NB4 (cell line): Measurements from ENCODE around the gene RNF6.

Source experiments
- DNase-seq: peaks from one replicate; pipeline ENCODE4 v3.0.0; 2010; ENCODE audit warnings: low read depth
- H3K4me3 ChIP-seq: one replicate; pipeline ENCODE4 v1.5.1; 2011; ENCODE audit warnings: mild to moderate bottlenecking, low read depth, low read length, moderate library complexity
- MYC ChIP-seq: IDR thresholded peaks from 2 replicates; pipeline ENCODE4 v1.6.1; 2011; ENCODE audit warnings: low read depth, low read length
- POLR2A ChIP-seq: IDR thresholded peaks from 2 replicates; pipeline ENCODE4 v1.6.1; 2011; ENCODE audit warnings: mild to moderate bottlenecking; ENCODE audit not compliant: insufficient read length; ENCODE audit errors: extremely low read depth
- TF ChIP-seq, protein P1 (sequence below): IDR thresholded peaks from 2 replicates; pipeline ENCODE4 v1.6.1; 2011; ENCODE audit warnings: low read depth, low read length
- TF ChIP-seq, protein P2 (sequence below): IDR thresholded peaks from one replicate; pipeline ENCODE4 v1.5.1; 2012; ENCODE audit warnings: low read depth, low read length

RNF6 gene

DNA sequence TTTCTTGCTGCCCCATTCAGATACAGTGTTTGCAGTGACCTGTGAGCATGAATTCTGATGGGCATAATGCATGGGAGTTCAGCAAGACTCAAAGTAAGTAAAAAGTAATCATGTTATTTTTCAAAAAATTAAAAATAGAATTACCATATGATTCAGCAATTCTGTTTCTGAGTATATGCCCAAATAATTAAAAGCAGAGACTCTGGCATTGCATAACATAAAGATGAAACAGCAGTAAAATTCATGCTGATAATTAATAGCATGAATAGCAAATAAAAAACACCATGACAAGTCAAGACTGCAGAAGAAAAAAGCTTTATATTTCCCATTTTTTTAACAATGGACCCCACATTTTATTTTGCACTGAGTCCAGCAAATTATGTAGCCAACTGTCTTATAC is 21.3 kb downstream of the RNF6 start:
- no peak overlapping the region for H3K4me3 ChIP-seq
- TF ChIP-seq, protein P1, sequence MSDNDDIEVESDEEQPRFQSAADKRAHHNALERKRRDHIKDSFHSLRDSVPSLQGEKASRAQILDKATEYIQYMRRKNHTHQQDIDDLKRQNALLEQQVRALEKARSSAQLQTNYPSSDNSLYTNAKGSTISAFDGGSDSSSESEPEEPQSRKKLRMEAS = no peak
- TF ChIP-seq POLR2A (no peak), MYC (no peak)
- TF ChIP-seq, protein P2, sequence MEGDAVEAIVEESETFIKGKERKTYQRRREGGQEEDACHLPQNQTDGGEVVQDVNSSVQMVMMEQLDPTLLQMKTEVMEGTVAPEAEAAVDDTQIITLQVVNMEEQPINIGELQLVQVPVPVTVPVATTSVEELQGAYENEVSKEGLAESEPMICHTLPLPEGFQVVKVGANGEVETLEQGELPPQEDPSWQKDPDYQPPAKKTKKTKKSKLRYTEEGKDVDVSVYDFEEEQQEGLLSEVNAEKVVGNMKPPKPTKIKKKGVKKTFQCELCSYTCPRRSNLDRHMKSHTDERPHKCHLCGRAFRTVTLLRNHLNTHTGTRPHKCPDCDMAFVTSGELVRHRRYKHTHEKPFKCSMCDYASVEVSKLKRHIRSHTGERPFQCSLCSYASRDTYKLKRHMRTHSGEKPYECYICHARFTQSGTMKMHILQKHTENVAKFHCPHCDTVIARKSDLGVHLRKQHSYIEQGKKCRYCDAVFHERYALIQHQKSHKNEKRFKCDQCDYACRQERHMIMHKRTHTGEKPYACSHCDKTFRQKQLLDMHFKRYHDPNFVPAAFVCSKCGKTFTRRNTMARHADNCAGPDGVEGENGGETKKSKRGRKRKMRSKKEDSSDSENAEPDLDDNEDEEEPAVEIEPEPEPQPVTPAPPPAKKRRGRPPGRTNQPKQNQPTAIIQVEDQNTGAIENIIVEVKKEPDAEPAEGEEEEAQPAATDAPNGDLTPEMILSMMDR = no peak
- DNase-seq = no peak

DNA sequence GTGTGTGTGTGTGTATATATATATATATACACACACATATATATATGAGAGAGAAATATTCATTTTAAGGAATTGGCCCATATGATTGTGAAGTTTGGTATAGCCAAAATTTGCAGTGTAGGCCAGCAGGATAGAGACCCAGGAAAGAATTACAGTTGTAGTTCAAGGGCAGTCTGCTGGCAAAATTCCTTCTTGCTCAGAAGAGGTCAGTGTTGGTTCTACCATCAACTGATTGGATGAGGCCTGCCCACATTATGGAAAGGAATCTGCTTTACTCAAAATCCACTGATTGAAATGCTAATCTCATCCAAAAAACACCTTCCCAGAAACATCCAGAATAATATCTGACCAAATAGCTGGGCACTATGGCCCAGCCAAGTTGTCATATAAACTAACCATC is 24.0 kb downstream of the RNF6 start:
- TF ChIP-seq POLR2A (no peak), MYC (no peak)
- TF ChIP-seq, protein P1 = no peak
- TF ChIP-seq, protein P2 = no peak
- no peak for DNase-seq
- no peak overlapping the region for H3K4me3 ChIP-seq

DNA sequence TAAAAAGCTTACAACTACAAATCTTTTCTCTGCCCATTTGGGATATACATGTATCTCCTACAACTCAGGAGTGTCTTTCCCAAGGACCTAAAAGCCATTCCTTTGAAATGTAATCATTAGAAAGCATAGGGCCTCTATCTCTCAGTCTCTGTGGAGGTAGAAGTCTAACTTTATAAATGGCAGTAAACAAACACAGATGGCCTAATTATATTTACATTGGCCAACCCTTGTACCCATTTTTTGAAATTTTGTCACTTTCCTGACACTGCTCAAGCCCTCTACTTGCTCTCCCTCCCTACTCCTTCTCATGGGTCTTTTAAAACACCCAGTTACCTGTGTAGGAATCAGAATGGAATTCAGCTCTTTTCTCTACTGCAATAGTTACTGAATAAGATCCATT is 24.8 kb downstream of the RNF6 start:
- TF ChIP-seq, protein P2 = no peak
- TF ChIP-seq MYC = no peak
- TF ChIP-seq, protein P1 = no peak
- TF ChIP-seq POLR2A = no peak
- no peak overlapping the region for H3K4me3 ChIP-seq
- DNase-seq = no peak

DNA sequence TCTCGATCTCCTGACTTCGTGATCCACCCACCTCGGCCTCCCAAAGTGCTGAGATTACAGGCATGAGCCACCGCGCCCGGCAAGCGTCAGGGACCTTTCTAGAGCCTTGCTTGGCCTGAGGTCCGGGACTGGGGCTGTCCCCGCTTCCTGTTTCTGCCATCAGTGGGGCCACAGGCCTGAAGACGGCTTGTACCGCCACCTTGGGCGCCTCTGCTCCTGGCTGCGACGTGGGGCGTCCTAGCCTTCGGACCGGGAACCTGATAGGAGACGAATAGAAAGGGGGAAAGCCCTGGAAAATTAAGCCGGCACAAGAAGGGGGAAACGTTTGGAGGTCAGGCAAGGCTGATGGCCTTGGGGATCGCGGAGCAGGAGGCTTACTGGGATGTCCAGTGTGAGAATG is 35.1 kb downstream of the RNF6 start:
- peak overlapping the region; percentile 55 for H3K4me3 ChIP-seq
- TF ChIP-seq, protein P2 = no peak
- TF ChIP-seq POLR2A (no peak), MYC (no peak)
- TF ChIP-seq, protein P1 = no peak
- no peak for DNase-seq

DNA sequence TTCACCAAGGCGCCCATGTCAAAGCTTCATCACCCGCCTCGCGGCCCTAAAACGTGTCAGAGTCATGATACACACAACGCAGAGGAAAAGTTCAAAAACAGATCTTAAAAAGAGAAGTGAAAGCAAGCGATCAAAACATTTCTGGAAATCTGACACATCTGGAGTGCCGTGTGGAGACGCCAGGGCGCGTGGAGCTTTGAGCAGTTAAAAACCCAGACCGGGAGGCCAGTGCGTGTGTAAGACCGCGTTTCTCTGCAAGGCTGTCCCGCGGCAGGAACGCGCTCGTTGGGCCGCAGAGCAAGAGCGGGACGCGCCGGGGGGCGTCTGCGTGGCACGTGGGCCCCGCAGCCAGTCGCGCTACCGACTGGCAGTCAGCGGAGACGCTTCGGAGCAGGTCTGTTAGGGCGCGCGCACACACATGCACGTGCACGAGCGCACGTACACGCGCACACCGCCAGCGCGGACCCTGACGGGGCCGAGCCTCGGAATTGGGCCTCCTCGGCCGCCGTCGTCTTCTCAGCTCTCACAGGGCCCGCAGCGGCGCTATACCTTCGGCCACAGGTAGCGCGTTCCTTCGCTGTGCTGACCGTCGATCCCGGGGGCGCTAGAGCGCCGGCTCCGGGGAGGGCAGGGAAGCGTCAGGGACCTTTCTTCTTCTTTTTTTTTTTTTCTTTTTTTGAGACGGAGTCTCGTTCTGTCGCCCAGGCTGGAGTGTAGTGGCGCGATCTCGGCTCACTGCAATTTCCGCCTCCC is 35.8 kb downstream of the RNF6 start:
- peak; percentile 96 for DNase-seq
- peak overlapping the region; percentile 60 for H3K4me3 ChIP-seq
- TF ChIP-seq MYC (no peak), POLR2A (no peak)
- TF ChIP-seq, protein P2 = peak; percentile 42
- TF ChIP-seq, protein P1 = no peak
